ENCODE data around the gene SLC66A2.

DNA sequence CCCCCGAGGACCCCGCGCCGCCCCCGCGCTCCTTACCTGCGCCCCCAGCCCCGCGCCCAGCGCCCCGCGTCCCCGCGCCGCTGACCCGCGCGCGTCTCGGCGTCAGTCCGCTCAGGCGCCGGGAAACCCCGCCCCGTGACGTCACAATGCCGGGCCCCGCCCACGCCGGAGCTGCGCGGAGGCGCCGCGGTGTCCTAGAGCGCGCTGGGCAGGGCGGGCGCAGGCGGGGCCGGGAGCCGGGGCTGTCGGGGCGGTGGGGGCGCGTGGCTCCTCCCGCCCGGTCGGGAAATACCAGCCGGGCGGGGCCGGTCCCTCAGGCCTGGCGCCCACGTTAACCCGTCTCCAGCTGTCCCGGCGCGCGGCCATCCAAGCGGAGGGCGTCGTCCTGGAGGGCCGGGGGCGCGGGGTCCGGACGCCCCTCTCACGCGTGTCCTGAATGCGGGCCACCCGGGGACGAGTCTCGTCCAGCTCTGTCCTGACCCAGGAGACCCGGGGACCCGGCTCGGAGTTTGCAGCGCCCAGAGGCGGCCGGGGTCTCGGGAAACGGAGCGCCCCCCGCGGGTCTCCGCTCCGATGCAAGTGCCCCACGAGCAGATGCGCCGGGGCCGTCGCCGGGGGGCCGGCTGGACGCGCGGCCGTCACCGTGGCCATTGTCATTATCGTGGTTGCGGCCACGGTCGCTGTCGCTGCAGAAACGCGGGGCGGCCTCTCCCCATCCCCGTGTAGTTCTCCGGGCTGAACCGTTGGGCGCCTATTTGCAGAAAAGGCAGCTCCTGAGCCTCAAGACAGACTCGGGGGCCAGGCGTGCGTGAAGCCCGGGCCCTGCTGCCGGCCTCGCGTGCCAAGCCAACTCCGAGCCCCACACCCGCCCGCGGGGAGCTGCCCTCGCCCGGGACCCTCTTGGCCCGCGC, at the start of gene SLC66A2:
- TF ChIP-seq CTCF (conservative IDR thresholded peaks at IDR 0.05; ENCODE audit: low read length), result peak; percentile 28; the same call in 1 of the 2 replicates
- TF ChIP-seq EZH2phosphoT487 (IDR thresholded peaks at IDR 0.05; ENCODE audit: borderline replicate concordance), result no peak
